OCI-LY1 (cell line): ENCODE measurements around the gene ZSCAN2.

Experiments used
- H2AFZ ChIP-seq: fragments of 200-600 bp; sonication (generic), shearing (Covaris generic); 2 replicates; pipeline ENCODE4 v1.6.0; 2014; ENCODE audit warnings: antibody characterized with exemption, mild to moderate bottlenecking, low read length
- H3F3A ChIP-seq: fragments of 200-600 bp; sonication (generic), shearing (Covaris generic); 2 replicates; pipeline ENCODE4 v1.6.0; 2014; ENCODE audit warnings: mild to moderate bottlenecking, antibody characterized with exemption, low read length, moderate library complexity; ENCODE audit not compliant: insufficient read depth
- H3K27ac ChIP-seq: fragments of 200-600 bp; sonication (generic); 2 replicates; pipeline ENCODE4 v1.5.1; 2014; ENCODE audit warnings: low read length, mixed run types, mild to moderate bottlenecking, low read depth; ENCODE audit not compliant: poor library complexity, severe bottlenecking
- H3K27me3 ChIP-seq: fragments of 200-600 bp; sonication (generic); 2 replicates; pipeline ENCODE4 v1.6.0; 2014; ENCODE audit warnings: antibody characterized with exemption, mild to moderate bottlenecking, low read length, moderate library complexity; ENCODE audit not compliant: insufficient read depth
- H3K36me3 ChIP-seq: fragments of 200-600 bp; sonication (generic); 2 replicates; pipeline ENCODE4 v1.6.1; 2014; ENCODE audit warnings: mild to moderate bottlenecking, antibody characterized with exemption, low read length, moderate library complexity, mixed read lengths; ENCODE audit not compliant: insufficient read depth
- H3K4me1 ChIP-seq: fragments of 200-600 bp; sonication (generic); 2 replicates; pipeline ENCODE4 v1.5.1; 2014; ENCODE audit warnings: mild to moderate bottlenecking, low read length, moderate library complexity; ENCODE audit not compliant: insufficient read depth, severe bottlenecking
- H3K4me2 ChIP-seq: fragments of 200-600 bp; sonication (generic), shearing (Covaris generic); 2 replicates; pipeline ENCODE4 v1.6.1; 2014; ENCODE audit warnings: low read length
- H3K4me3 ChIP-seq: fragments of 200-600 bp; sonication (generic); 2 replicates; pipeline ENCODE4 v1.5.1; 2014; ENCODE audit warnings: low read length, low read depth, mild to moderate bottlenecking, mixed read lengths; ENCODE audit not compliant: poor library complexity, severe bottlenecking
- H3K79me2 ChIP-seq: fragments of 200-600 bp; shearing (Covaris generic); 2 replicates; pipeline ENCODE4 v1.6.1; 2016; ENCODE audit warnings: mixed run types, low read length, mixed read lengths; ENCODE audit not compliant: insufficient read depth
- H3K9ac ChIP-seq: fragments of 200-600 bp; sonication (generic), shearing (Covaris generic); 2 replicates; pipeline ENCODE4 v1.6.1; 2014; ENCODE audit warnings: mild to moderate bottlenecking, low read length, mixed read lengths
- H3K9me2 ChIP-seq: fragments of 200-600 bp; sonication (generic), shearing (Covaris generic); 2 replicates; pipeline ENCODE4 v1.6.1; 2014; ENCODE audit warnings: low read depth, mild to moderate bottlenecking, low read length, mixed read lengths
- H3K9me3 ChIP-seq: fragments of 200-600 bp; shearing (Covaris generic); 2 replicates; pipeline ENCODE4 v1.6.1; 2014; ENCODE audit warnings: low read length, mixed read lengths
- H4K20me1 ChIP-seq: fragments of 200-600 bp; sonication (generic), shearing (Covaris generic); 2 replicates; pipeline ENCODE4 v1.6.0; 2016; ENCODE audit warnings: mild to moderate bottlenecking, low read length; ENCODE audit not compliant: insufficient read depth
- CTCF ChIP-seq: fragments of 200-600 bp; sonication (generic), shearing (Covaris generic); IDR thresholded peaks from 2 replicates; pipeline ENCODE4 v1.5.1; 2017; ENCODE audit warnings: mild to moderate bottlenecking, antibody characterized with exemption, low read length, moderate library complexity, mixed read lengths
- EZH2 ChIP-seq: fragments of 200-600 bp; sonication (generic), shearing (Covaris generic); IDR thresholded peaks from 2 replicates; pipeline ENCODE4 v1.8.0; 2017; ENCODE audit warnings: borderline replicate concordance, mixed run types, mild to moderate bottlenecking, antibody characterized with exemption, low read length, moderate library complexity, mixed read lengths

Gene ZSCAN2

GRCh38 chr15:84616235-84616634, 15.4 kb downstream of the ZSCAN2 start:
- no peak overlapping the region for H3K4me2 ChIP-seq
- TF ChIP-seq EZH2 = no peak
- no peak for TF ChIP-seq CTCF
- H4K20me1 ChIP-seq = no peaks in the 10 kb centered on the region

GRCh38 chr15:84620626-84621025, 19.8 kb downstream of the ZSCAN2 start:
- H3K27me3 ChIP-seq = no peaks in the 10 kb centered on the region
- peaks cover 49% of the 10 kb centered on the region for H3K36me3 ChIP-seq
- TF ChIP-seq CTCF (no peak), EZH2 (no peak)
- peaks cover 30% of the 10 kb centered on the region for H3K9me3 ChIP-seq
- no peaks in the 10 kb centered on the region for H3K4me1 ChIP-seq
- no peak overlapping the region for H3K27ac ChIP-seq
- H2AFZ ChIP-seq = no peak overlapping the region
- H3F3A ChIP-seq = no peaks in the 10 kb centered on the region
- no peak overlapping the region for H3K4me3 ChIP-seq
- H3K9me2 ChIP-seq = no peaks in the 10 kb centered on the region
- H4K20me1 ChIP-seq = no peaks in the 10 kb centered on the region
- H3K79me2 ChIP-seq = no peaks in the 10 kb centered on the region
- no peak overlapping the region for H3K9ac ChIP-seq
- H3K4me2 ChIP-seq = no peak overlapping the region

More at GRCh38 chr15:84616235-84616634, 15.4 kb downstream of the ZSCAN2 start:
- H3K79me2 ChIP-seq = no peaks in the 10 kb centered on the region
- no peak overlapping the region for H3K9ac ChIP-seq
- H3K9me3 ChIP-seq = peaks cover 14% of the 10 kb centered on the region
- no peaks in the 10 kb centered on the region for H3F3A ChIP-seq
- no peaks in the 10 kb centered on the region for H3K27me3 ChIP-seq
- no peaks in the 10 kb centered on the region for H3K9me2 ChIP-seq
- H3K36me3 ChIP-seq = peaks cover 26% of the 10 kb centered on the region
- no peak overlapping the region for H3K27ac ChIP-seq
- no peak overlapping the region for H2AFZ ChIP-seq
- H3K4me1 ChIP-seq = no peaks in the 10 kb centered on the region
- no peak overlapping the region for H3K4me3 ChIP-seq

- no peak overlapping the region for H3K9ac ChIP-seq
- H3K4me1 ChIP-seq = no peaks in the 10 kb centered on the region
- no peak overlapping the region for H3K4me3 ChIP-seq
- no peak overlapping the region for H2AFZ ChIP-seq
- TF ChIP-seq EZH2 = no peak
- no peak for TF ChIP-seq CTCF
- no peak overlapping the region for H3K4me2 ChIP-seq
- no peaks in the 10 kb centered on the region for H4K20me1 ChIP-seq
- no peak overlapping the region for H3K27ac ChIP-seq
- H3K9me3 ChIP-seq = peaks cover 30% of the 10 kb centered on the region
- no peaks in the 10 kb centered on the region for H3K79me2 ChIP-seq
- no peaks in the 10 kb centered on the region for H3K9me2 ChIP-seq
- H3F3A ChIP-seq = no peaks in the 10 kb centered on the region
- peaks cover 46% of the 10 kb centered on the region for H3K36me3 ChIP-seq
- H3K27me3 ChIP-seq = no peaks in the 10 kb centered on the region
Observed at GRCh38 chr15:84621358-84621979, 20.7 kb downstream of the ZSCAN2 start.
